ENCODE measurements around the gene EVA1A.

Gene EVA1A

DNA sequence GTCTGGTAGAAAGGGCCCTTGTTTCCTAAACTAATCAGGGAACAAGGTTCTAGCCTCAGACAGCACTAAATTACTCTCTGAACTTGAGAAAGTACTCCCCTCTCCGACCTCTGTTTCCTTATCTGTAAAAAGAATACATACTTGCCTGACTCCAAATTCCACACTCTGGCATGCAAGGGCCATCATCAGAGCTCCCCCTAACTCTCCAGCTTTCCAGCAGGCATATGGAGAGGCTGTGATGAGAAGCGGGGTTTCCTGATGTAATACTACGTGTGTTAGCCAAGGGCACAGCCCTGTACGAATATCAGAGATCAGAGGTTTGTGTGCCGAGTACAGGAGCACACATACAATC lies 1.8 kb upstream of the EVA1A start:
- DNase-seq = no peak

DNA sequence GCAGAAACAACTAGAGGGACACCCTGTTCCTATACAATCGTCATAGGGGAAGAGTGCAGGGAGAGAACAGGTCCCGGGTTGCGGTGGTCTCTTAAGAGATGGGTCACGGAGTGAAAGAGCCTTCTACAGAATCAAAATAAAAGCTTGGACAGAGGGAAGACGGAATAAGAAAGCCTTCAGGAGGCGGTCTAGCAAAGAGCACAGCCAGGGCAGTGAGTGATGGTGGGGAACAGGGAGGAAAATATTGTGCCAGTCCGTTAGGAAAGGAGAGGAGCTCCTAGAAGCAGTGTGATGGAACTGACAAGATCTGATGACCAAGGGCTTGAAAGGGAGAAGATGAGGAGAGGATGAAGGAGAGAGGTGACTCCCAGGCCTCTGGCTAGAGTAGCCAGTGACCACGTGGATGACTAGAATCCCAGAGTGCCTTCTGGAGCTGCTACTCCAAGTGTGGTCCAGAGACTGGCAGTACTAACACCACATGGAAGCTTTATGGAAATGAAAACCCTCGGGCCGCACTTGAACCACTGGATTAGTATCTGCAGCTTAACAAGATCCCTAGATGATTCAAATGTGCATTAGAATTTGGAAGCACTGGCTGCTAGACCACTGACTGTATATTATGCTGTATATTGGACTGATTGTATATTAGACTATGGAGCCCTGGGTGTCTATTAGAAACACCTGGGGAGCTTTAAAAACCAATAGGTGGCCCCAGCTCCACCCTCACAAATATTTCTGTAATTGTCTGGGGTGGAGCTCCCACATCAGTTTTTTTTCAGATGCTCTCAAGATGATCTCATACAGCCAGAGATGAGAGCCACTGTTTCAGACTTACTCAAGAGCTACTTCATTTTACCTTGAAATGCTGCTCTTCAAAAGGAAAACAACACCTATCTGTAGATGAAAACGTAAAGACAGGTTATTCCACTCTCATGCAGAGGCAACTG lies 1.1 kb upstream of the EVA1A start:
- peak; percentile 56 for DNase-seq

DNA sequence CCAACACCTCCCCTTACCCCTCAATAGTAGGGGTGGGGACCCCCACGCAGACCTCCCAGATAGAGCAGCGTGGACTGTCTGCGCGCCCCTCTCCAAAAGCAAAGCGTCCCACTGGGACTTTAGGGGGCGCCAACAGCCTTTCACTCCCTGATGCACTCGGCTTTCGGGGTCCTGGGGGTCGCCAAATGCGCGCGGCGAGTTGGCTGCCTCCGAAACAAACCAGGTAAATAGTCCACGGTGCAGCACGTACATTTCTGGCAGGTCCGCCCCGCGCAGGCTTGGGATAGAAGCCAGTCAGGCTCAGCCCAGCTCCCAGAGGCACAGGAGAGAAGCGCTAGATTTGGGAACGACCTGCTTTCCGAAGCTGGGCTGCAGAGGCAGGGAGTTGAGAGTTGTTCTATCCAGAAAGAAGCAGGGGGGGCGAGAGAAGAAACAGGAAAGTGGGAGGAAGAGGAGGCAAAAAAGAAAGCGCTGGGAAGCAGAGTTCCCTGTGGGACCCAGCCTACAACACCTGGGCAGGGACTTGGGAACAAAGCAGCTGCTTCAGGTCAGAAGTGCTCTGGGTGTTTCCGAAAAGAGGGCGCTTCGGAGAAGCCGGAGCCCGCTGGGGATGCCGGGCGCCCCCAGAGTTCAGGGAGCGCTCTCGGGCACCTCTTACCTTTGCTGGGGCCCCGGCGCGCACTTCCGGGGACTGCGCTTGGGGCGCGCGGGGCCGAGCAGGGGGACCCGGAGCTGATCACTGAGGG lies 544 bp downstream of the EVA1A start:
- peak; percentile 69 for DNase-seq

DNA sequence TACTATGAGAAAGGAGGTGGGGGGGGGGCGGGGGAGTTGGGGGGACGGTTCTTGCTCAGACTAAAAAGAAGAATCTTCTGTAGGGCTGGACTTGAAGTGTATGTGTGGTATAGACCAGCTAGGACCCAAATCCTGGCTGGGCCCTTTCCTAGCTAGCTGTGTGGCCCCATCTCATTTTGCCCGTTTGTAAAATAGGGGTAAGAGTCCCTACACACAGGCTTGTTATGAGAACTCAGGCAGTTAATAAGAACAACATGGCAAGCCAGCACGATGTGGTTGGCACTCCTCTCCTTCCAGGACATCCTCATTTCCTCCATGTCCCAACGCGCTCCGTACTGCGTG lies 1.1 kb downstream of the EVA1A start:
- DNase-seq = peak; percentile 49

DNA sequence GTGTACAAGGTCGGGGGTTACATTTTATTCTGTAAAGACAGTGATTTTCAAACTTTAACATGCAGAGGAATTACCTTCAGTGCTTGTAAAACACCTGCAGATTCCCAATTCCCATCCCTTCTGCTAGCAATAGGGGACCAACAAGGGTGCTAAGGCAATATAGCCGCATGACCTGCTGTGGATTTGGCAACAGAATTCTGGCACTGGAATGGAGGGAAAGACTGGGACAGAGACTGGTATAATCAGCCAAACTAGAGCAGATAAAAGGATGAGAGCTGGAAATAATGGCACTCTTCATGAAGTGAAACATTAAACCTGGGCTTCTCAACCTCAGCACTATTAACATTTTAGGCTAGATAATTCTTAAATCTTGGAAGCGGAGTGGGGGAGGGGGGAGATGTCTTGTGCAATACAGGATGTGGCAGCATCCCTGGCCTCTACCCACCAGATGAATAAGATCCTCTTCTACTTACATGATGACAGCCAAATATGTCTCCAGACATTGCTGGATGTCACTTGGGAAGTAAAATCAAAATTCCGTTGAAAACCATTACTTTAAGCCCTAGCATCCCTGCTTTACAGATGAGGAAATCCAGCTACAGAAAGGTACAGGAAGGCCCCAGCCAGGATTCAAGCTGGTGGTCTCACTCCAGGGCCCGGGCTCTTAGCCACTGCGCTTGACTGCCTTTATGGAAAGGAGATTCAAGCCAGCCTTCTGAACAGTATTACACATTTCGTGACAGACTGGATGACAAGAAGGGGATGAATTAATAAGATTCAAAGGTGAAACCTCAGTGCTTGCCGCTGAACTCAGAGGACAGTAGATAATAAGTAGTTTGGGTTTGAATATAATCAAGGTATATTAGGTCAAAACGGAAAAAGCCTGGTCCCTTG lies 1.7 kb downstream of the EVA1A start:
- no peak for DNase-seq

DNA sequence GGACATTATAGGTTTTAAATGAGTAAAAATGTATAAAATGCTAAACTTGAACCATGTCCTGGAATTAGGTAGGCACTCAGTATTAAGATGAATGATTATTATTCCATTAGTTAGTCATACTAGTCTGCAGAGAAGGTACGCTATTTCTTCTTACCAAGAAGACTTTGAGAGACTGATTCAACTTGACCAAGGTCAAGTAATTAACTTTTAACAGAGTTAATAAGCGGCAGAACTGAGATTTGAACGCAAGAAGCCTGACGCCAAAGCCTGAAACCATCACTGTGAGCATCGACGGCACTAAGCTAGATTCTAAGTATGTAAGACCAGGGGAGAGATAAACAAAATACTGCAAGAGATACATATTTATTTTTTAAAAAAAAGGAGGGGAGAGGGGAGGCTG lies 2.6 kb downstream of the EVA1A start:
- no peak for DNase-seq

DNA sequence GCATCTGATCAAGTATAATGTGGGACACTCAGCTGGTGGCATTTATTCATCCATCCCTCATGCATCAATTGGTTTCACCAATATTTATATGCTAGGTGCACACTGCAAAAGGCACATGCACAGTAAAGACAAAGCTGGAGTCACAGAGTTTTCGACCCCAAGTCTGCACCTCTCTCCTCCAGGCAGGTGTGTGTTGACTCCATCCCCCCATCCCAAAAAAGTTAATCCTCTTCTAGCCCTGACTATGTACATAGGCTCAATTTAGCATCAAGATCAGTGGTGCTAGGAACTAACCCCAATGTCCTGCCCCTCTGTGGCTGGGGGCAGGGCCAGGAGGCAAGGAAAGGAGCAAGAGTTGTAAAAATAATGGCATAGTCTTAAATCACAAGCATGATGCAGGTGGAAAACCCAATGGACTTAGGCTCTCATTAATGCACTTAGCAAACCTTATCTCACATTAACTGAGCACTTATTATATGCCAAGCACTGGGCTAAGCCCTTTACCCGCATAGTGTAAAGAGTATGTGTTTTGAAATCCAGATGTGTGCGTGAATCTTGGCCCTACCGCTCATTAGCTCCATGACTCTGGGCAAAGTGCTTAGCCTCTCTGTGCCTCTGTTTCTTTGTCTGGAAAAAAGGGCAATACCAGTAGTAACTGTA lies 3.1 kb downstream of the EVA1A start:
- DNase-seq = no peak

DNA sequence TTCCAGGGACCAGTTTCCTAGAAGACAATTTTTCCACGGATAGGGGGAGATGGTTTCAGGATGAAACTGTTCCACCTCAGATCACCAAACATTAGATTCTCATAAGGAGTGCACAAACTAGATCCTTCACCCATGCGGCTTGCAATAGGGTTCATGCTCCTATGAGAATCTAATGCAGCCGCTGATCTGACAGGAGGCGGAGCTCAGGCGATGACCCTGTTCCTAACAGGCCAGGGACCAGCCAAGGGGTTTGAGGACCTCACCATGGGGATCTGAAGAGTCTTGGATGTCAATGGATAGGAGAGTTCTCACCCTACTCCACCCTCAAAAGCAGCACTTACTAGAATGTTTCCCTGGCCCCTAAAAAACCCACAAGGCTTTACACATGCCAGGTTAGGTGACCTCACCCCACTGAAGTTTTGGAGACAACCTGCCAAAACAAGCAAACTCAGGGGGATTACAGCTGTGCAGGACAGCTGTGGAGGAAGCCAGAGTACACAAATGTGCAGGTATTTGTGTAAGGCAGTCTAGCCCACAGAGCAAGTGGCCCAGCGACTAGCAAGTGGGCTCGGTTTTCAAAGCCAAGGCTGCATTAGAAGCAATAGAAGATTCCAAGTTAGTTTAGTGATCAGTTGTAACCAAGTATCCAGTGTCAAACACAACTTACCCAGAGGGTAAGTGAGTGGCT lies 3.9 kb downstream of the EVA1A start:
- no peak for DNase-seq

DNA sequence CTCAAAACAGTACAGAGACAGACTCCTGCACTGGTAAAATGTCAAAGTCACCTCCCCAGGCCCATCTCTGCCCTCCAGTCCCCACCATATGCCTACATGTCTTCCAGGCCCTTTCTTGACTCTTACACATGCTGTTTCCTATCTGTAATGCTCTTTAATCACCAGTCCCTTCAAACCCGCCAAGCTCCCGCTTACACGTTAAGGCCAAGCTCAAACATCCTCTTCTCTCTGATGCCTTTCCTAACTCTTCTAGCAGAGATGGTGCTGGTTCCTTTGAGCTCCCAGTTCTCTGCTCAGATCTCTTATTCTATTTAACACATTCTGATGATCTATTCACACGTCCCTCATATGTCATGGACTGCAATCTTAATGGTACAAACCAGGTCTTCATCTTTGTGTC lies 5.0 kb downstream of the EVA1A start:
- DNase-seq = no peak

DNA sequence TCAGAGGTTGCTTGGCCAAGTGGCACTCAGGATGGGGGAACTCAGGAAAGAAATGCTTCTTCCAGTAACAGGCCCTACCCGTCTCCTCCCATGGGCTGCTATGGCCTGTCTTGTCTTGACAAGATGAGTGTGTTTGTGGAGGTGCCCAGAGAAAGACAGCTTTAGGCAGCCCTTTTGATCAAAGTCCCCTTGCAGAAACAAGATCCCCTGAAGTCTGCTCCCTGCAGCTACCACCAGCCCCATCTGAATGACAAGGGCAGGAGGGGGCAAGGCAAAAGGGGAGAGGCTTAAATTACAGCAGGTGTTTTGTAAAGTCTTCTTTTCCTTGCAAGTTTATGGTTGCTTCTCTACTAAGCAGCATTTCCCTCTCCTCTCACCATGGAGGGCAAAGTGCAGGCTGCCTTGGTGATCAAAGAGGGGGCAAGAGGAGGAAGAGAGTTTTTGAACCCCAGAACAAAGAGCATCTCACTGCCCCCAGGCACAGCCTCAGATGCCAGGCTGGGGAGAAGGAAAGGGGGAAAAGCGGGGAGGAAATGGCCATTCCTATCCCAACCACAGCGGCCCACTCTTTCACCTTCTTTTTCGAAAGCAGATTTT lies 6.7 kb downstream of the EVA1A start:
- no peak for DNase-seq

DNA sequence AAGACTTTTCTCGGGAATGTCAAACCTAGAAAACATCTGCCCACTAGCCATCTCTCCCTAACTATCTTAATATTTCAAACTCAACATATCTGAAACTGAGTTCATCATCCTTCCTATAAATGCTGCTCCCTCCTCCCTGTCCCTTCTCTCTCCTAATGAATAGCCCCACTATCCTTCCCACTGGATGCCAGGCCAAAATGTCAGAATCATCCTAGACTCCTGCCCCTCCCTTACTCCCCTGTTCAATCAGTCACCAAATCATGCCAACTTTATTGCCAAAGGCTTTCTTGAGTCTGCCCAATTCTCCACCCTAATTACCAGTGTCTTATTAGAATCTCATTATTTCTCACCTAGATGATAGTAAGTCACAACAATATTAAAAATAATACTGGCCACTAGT lies 8.5 kb downstream of the EVA1A start:
- no peak for DNase-seq

DNA sequence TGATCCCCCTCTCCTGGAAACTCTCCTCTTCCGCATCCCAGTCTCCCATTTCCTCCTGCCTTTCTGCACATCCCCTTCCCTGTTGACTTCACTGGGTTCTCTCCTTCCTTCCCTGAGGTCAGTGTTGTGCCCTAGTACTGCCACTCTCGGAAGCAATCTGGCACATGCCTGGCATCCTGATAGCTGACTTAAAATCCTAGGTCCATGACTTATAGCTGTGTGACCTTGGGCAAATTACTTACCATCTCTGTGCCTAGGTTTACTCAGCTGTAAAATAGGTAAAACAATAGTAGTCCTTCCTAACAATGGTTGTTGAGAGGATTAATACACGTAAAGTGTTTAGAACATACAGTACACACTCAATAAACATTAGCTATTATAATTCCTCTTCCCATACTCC lies 9.3 kb downstream of the EVA1A start:
- DNase-seq = no peak

DNA sequence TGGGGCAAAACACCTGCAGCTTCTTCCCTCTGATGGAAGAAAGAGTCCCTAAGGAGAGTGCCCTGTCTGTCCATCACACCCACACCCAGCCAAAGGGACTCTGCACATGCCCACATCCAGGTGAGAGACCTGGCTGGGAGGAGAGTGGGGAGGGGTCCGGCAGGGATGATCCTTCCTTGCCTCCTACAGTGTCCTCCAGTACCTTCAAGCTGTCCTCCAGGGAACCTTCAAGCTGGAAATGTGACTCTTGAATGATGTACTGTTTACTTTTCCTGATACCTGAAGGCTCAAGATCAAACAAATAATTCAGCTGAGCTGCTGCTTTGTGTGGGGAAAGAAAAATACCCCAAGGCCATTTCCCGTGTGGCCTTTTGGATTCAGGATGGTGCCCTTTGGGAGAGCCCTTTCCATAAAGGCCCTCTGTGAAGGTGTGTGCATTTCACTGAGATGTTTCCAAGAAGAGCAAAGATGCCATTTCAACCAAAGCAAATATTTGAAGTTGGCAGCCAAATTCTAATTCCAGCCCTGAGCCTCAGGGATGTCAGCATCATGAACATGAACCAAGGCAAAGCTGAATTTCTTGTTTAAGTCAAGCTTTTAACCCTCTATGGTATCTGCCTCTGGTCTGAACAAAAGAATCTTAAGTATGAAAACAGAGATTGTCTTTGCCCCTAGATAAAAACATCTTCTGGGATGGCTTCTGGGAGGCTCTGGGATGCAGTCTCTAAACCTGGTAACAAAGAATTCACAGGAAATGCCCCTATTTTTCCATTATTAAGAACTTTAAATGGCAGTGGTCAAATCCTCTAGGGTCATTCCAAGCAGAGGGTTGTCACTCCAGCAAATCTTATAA lies 11.1 kb downstream of the EVA1A start:
- DNase-seq = peak; percentile 10

DNA sequence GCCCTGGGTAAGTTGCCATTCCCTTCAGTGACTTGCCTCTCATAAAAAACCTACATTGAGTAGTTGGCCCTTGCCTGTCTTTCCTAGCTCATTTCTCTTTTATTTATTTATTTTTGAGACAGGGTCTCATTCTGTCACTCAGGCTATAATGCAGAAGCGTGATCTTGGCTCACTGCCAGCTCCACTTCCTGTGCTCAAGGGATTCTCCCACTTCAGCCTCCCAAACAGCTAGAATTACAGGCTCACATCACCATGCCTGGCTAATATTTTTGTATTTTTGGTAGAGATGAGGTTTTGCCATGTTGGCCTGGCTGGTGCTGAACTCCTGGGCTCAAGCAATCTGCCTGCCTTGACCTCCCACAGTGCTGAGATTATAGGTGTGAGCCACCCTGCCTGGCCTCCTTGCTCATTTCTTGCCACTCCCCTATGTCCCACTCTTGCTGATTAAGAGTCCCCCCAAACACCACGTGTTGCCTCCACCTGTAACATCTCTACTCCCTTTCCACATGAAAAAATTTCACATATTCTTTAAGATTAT lies 12.6 kb downstream of the EVA1A start:
- DNase-seq = peak; percentile 72

DNA sequence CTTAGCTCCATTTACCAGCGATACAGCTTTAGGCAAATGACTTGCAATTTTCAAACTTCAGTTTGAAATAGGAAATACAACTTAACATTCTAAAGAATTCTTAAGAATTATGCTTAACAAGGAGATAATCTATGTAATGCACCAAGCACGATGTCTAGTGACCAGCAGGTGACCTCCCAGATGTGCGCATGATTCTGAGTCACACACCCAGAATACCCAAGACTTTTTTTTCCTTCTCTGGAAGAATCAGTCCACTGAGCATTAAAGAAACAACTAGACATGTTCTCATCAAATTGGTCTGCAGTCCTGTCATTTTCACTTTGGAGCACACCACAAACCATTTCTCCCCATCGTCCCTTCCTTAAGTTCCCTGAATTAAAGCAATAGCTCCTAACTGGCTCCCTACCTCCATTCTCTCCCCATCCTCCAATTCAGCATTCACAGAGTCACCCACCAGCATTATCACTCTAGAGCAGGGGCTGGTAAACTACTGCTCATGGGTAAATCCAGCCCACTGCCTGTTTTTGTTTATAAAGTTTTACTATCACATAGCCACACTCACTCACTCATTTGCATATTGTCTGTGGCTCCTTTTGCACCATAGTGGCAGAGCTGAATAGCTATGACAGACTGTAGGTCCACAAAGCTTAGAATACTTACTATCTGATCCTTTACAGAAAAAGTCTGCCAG lies 13.2 kb downstream of the EVA1A start:
- DNase-seq = no peak

DNA sequence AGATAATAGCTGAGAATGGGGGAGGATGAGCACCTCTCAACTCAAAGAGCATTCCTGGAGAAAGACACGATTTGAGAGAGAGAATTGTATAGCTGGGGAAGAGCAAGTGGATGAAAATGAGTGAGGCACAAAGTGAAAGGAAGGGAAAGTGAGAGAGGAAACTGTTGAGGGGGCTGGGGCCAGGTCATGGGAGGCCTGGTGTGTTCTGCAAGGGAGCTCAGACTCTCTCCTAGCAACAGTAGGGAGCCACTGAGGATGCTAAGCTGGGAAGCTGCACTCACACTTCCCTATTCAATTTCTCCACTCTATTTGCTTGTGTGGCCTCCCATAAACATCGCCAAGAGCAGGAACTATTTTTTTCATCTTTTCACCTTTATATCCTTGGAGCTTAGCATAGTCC lies 14.8 kb downstream of the EVA1A start:
- DNase-seq = no peak

DNA sequence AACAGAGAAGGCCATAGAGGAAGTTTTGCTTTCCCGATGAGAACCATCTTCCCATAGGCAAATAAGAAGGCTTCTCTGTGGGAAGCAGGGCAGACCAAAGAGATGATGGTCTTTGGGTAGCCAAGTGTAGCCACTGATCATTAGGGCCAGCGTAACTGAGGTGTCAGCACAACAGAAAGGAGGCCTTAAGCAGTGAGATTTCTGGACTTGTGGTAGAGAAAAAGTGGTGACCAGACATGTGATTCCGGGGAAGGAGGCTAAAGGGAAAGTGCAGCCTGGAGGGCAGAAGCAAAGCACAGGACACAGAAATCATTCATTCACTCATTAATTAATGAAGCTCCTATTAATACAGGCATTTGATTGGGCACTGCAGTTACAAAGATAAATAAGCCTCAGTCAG lies 15.4 kb downstream of the EVA1A start:
- DNase-seq = no peak

DNA sequence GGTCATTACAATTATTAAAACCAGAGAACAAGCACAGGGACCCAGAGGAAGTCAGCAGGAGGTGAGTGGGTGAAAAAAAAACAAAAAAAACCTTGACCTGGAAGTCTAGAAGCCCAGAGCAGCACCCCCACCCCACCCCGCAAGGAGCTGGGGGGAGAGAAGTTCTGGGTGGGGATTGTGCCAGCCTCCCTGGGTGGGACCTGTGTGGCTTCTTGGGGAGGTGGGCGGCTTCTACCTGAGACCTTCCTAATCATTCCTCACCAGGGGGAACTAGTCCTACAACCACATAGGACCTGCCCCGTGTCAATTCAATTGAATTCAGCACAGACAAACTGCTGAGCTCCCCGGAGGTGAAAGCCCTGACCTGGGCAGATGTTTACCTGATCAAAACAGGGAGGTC lies 17.3 kb downstream of the EVA1A start:
- no peak for DNase-seq

DNA sequence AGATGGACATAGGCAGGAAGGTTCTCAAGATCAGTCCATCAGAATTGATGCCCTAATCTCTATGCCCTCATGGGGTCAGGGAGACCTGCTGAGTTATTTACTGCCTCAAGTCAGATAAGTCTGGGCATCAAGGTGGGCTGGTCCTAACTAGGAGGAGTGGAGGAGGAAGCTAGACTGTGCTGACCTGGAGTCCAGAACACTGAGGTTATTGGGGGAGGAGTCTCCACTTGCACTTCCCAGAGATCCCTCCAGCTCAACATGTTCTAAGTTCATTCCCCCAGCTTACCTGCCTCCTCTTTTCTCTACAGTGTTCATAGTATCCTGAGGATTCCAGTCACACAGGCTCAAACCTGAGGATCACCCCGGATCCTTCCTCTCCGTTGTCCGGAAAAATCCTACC lies 19.3 kb downstream of the EVA1A start:
- no peak for DNase-seq

DNA sequence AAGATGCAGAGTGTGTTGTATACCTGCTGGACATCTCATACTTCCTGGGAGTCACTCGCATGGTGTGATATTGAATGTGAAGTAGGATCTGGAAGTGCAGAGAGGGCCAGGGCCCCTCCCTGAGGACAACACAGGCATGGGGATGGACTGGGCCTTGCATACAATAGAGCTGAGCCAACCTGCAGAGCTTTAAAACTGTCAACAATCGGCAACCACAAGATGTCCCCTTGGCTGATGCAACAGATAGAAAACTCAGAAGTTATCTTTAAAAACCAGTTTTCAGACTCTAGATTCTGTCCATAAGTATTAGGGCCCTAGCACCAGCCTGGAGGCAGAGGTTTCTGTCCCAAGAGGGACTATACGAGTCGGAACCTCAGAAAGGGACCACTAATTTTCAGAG lies 19.7 kb downstream of the EVA1A start:
- DNase-seq = no peak

All from DMS53 (cell line).